NB4 (cell line): Measurements from ENCODE around the gene YJU2.

ENCODE experiments used
- CTCF ChIP-seq: IDR thresholded peaks from one replicate; pipeline ENCODE4 v1.5.1; 2012; ENCODE audit warnings: low read depth, low read length
- MAX ChIP-seq: IDR thresholded peaks from 2 replicates; pipeline ENCODE4 v1.6.1; 2011; ENCODE audit warnings: low read depth, low read length
- MYC ChIP-seq: IDR thresholded peaks from 2 replicates; pipeline ENCODE4 v1.6.1; 2011; ENCODE audit warnings: low read depth, low read length
- POLR2A ChIP-seq: IDR thresholded peaks from 2 replicates; pipeline ENCODE4 v1.6.1; 2011; ENCODE audit warnings: mild to moderate bottlenecking; ENCODE audit not compliant: insufficient read length; ENCODE audit errors: extremely low read depth

- no peak for TF ChIP-seq CTCF
- TF ChIP-seq MAX: no peak
- no peak for TF ChIP-seq POLR2A
- no peak for TF ChIP-seq MYC
Observed at GRCh38 chr19:4292515-4292914, 45.6 kb downstream of the YJU2 start.
